Panc1 (cell line): ENCODE data around the gene SERPINI2. TPM values are rescaled to one million over a fixed set of nuclear protein-coding genes. Genes with fewer than 3 reads are reported as not detected.

Experiments used
- ATAC-seq: fragments of 200-7000 bp; cut with Tn5 transposase; 2 replicates; pipeline ENCODE4 v1.9.1; 2020; ENCODE audit warnings: mild to moderate bottlenecking, moderate library complexity
- BruUV-seq: library from RNA; stranded (reverse); fragments of 400-500 nt; replicated peaks from 2 replicates; lab custom pipeline; 2021; lab: Mats Ljungman, UMichigan
- CTCF ChIA-PET: fragments of 300-600 bp; sonication (Branson Sonifier 250); formaldehyde crosslinking; loops from one replicate; lab custom pipeline; 2022; ENCODE audit warnings: antibody characterized with exemption; lab: Charles Lee
- POLR2A ChIA-PET: fragments of 300-600 bp; sonication (Branson Sonifier 250); formaldehyde crosslinking; loops from one replicate; lab custom pipeline; 2022; ENCODE audit warnings: antibody characterized with exemption; lab: Charles Lee
- DNase-seq: peaks from one replicate; pipeline ENCODE4 v3.0.0-alpha.2; 2010; ENCODE audit warnings: low read depth, low spot score
- H3K27ac ChIP-seq: 2 replicates; pipeline ENCODE4 v1.5.1; 2011; ENCODE audit warnings: mild to moderate bottlenecking, low read length, inconsistent platforms
- H3K27me3 ChIP-seq: fragments of 200-500 bp; sonication (Bioruptor generic); 2 replicates; pipeline ENCODE4 v1.6.0; 2014; ENCODE audit warnings: low read length, inconsistent platforms; ENCODE audit not compliant: control insufficient read depth, insufficient read depth
- H3K36me3 ChIP-seq: fragments of 200-500 bp; sonication (Bioruptor generic); 2 replicates; pipeline ENCODE4 v1.5.1; 2014; ENCODE audit warnings: inconsistent platforms, mild to moderate bottlenecking, low read length, moderate library complexity; ENCODE audit not compliant: control insufficient read depth, insufficient read depth
- H3K4me1 ChIP-seq: 2 replicates; pipeline ENCODE4 v1.5.1; 2011; ENCODE audit warnings: inconsistent platforms, mild to moderate bottlenecking, low read length, moderate library complexity; ENCODE audit not compliant: control insufficient read depth, insufficient read depth
- H3K4me3 ChIP-seq, 2 experiments: 2 replicates each; pipeline ENCODE4 v1.5.1; 2011 to 2012; ENCODE audit warnings: low read depth in 2 of 2, low read length in 2 of 2, mild to moderate bottlenecking in 2 of 2, inconsistent platforms in 1 of 2, moderate library complexity in 1 of 2
- H3K9me3 ChIP-seq: fragments of 200-500 bp; sonication (Bioruptor generic); 2 replicates; pipeline ENCODE4 v1.5.1; 2014; ENCODE audit warnings: low read depth, mild to moderate bottlenecking, inconsistent platforms, low read length, moderate library complexity; ENCODE audit not compliant: control insufficient read depth, insufficient read depth
- POLR2AphosphoS5 ChIP-seq: IDR thresholded peaks from 2 replicates; pipeline ENCODE4 v1.6.1; 2012; ENCODE audit warnings: mild to moderate bottlenecking, low read depth, low read length, moderate library complexity
- REST ChIP-seq, 2 experiments: IDR thresholded peaks; 2 replicates each; pipeline ENCODE4 v1.6.1; 2011 to 2012; ENCODE audit warnings: low read depth in 2 of 2, control low read depth in 1 of 2, low read length in 1 of 2, mild to moderate bottlenecking in 1 of 2, moderate library complexity in 1 of 2; ENCODE audit not compliant: insufficient read depth in 1 of 2
- SIN3A ChIP-seq: IDR thresholded peaks from 2 replicates; pipeline ENCODE4 v1.6.1; 2012; ENCODE audit warnings: low read depth, mild to moderate bottlenecking, low read length, moderate library complexity, borderline replicate concordance; ENCODE audit not compliant: insufficient read depth
- TCF7L2 ChIP-seq: IDR thresholded peaks from 2 replicates; pipeline ENCODE4 v1.6.1; 2011; ENCODE audit warnings: mild to moderate bottlenecking, low read depth, low read length, inconsistent platforms
- in situ Hi-C: cut with HindIII; loops from 2 replicates; pipeline ENCODE4 v1.10.0; 2016; ENCODE audit warnings: low sequenced_read_pairs, low pct_unique_long_range_greater_than_20kb
- intact Hi-C: fragments of 100-400 bp; cut with micrococcal nuclease; formaldehyde crosslinking; loops from one replicate; pipeline ENCODE4 v1.10.0; 2022; ENCODE audit not compliant: unreplicated experiment
- total RNA-seq: library from RNA; stranded (reverse); gene quantifications from one replicate; pipeline ENCODE4 v1.2.1, GENCODE V29; 2021; ENCODE audit not compliant: unreplicated experiment
- TF ChIP-seq, protein P1 (sequence below): fragments of 450-650 bp; IDR thresholded peaks from 2 replicates; pipeline ENCODE4 v1.5.1; 2017; ENCODE audit warnings: mild to moderate bottlenecking

SERPINI2 gene
- total RNA-seq, 1 experiment from 2014 or later = not detected

DNA sequence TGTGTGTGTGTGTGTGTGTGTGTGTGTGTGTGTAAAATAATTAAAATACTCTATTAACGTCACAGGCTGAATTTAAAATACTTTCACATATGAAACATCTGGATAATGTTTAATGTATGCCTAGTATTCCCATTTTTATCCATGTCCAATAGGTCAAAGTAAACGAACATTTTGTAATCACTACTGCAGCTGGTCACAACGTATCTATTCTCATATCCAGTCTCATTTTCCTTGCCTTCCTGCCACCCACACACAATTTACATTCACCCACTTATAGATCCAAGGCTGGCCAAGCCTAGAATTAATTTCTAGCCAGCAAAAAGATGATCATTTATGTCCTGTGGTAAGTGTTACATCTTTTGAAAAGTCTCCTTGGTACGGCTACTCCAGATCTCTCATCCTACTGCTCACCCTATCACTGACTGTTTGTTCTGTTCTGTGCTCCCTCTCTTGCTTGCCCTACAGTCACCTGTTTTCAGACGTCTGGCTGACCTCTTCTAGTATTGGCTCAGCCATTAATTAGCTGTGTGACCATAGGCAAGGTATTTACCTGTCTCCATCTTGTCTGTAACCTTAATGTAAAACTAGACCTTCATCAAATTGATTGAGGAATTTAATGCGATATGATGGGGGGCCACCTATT, 17.6 kb downstream of the SERPINI2 start:
- H3K27me3 ChIP-seq = no peaks in the 10 kb centered on the region
- BruUV-seq = no TSS peak
- in situ Hi-C loops = no loop called here
- no peaks in the 10 kb centered on the region for H3K9me3 ChIP-seq
- DNase-seq (no peak), ATAC-seq (no peak)
- no peaks in the 10 kb centered on the region for H3K4me1 ChIP-seq
- ChIA-PET POLR2A (no interaction called here), CTCF (no interaction called here)
- intact Hi-C loops = no loop called here
- no peak overlapping the region for H3K4me3 ChIP-seq
- no peak for TF ChIP-seq TCF7L2
- TF ChIP-seq SIN3A = no peak
- TF ChIP-seq, protein P1, sequence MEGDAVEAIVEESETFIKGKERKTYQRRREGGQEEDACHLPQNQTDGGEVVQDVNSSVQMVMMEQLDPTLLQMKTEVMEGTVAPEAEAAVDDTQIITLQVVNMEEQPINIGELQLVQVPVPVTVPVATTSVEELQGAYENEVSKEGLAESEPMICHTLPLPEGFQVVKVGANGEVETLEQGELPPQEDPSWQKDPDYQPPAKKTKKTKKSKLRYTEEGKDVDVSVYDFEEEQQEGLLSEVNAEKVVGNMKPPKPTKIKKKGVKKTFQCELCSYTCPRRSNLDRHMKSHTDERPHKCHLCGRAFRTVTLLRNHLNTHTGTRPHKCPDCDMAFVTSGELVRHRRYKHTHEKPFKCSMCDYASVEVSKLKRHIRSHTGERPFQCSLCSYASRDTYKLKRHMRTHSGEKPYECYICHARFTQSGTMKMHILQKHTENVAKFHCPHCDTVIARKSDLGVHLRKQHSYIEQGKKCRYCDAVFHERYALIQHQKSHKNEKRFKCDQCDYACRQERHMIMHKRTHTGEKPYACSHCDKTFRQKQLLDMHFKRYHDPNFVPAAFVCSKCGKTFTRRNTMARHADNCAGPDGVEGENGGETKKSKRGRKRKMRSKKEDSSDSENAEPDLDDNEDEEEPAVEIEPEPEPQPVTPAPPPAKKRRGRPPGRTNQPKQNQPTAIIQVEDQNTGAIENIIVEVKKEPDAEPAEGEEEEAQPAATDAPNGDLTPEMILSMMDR = no peak
- TF ChIP-seq POLR2AphosphoS5 = no peak
- TF ChIP-seq REST (IDR thresholded peaks at IDR 0.05; ENCODE audit: insufficient read depth in 1 of 2, low read depth in 2 of 2, low read length in 1 of 2) = no peak
- H3K36me3 ChIP-seq = no peaks in the 10 kb centered on the region
- no peak overlapping the region for H3K27ac ChIP-seq

DNA sequence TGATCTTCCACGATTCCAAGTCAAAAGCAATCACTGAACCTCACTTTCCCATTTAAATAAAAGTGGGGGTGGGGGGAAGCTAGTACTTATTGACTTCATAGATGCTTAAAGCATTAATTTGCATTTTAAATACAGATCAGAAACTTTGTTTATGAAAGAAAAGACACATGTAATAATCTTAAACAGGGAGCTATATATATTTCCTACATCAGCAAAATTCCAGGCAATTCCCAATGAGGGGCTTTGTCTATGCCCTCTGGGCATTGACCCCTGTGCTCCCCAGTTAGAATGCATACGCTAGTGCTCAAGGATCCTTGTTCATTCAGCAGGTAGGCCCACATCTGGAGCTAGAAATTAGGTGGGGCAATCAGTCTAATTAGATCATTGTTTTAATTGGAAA, 20.0 kb downstream of the SERPINI2 start:
- BruUV-seq = no TSS peak
- CTCF ChIA-PET = interaction anchor here (0.6 kb wide), 1 partner anchor 50 kb away, joined by 10 read pairs; no protein-coding TSS in a partner anchor
- intact Hi-C loops (no loop called here), in situ Hi-C loops (no loop called here)
- Histone ChIP-seq H3K4me3 (no peak overlapping the region), H3K36me3 (no peaks in the 10 kb centered on the region), H3K9me3 (no peaks in the 10 kb centered on the region), H3K27me3 (no peaks in the 10 kb centered on the region), H3K27ac (no peak overlapping the region), H3K4me1 (no peaks in the 10 kb centered on the region)
- POLR2A ChIA-PET = no interaction called here
- ATAC-seq (no peak), DNase-seq (no peak)
- no peak for TF ChIP-seq SIN3A
- TF ChIP-seq, protein P1 = no peak
- TF ChIP-seq REST (IDR thresholded peaks at IDR 0.05; ENCODE audit: insufficient read depth in 1 of 2, low read depth in 2 of 2, low read length in 1 of 2) = no peak
- TF ChIP-seq POLR2AphosphoS5 = no peak
